SU-DHL-6 (cell line): Measurements from ENCODE around the gene TMEM52.

ENCODE experiments used
- H2AFZ ChIP-seq: fragments of 200-600 bp; sonication (generic); 2 replicates; pipeline ENCODE4 v1.6.1; 2014; ENCODE audit warnings: low read depth, mild to moderate bottlenecking, moderate library complexity, mixed read lengths, antibody characterized with exemption, low read length; ENCODE audit not compliant: severe bottlenecking
- H3F3A ChIP-seq: fragments of 200-600 bp; shearing (Covaris generic); 2 replicates; pipeline ENCODE4 v1.6.0; 2016; ENCODE audit warnings: antibody characterized with exemption, mild to moderate bottlenecking; ENCODE audit not compliant: insufficient read depth
- H3K27ac ChIP-seq: fragments of 200-600 bp; sonication (generic); 2 replicates; pipeline ENCODE4 v1.5.1; 2016; ENCODE audit warnings: low read depth, mild to moderate bottlenecking, low read length, moderate library complexity, mixed read lengths
- H3K27me3 ChIP-seq: fragments of 200-600 bp; sonication (generic), shearing (Covaris generic); 2 replicates; pipeline ENCODE4 v1.6.0; 2014; ENCODE audit warnings: mild to moderate bottlenecking, low read length
- H3K36me3 ChIP-seq: fragments of 200-600 bp; sonication (generic); 2 replicates; pipeline ENCODE4 v1.6.1; 2014; ENCODE audit warnings: mild to moderate bottlenecking, low read length, mixed read lengths
- H3K4me2 ChIP-seq: fragments of 300-600, 200-600 bp; shearing (Covaris generic), sonication (generic); 2 replicates; pipeline ENCODE4 v1.6.0; 2014; ENCODE audit warnings: low read length, low read depth, mild to moderate bottlenecking; ENCODE audit not compliant: poor library complexity, severe bottlenecking
- H3K4me3 ChIP-seq: fragments of 200-600 bp; sonication (generic); 2 replicates; pipeline ENCODE4 v1.5.1; 2014; ENCODE audit warnings: antibody characterized with exemption, low read length, mild to moderate bottlenecking, mixed read lengths; ENCODE audit not compliant: insufficient read depth, poor library complexity, severe bottlenecking
- H3K79me2 ChIP-seq: fragments of 200-600 bp; sonication (generic); 2 replicates; pipeline ENCODE4 v1.6.1; 2014; ENCODE audit warnings: mild to moderate bottlenecking, low read length, moderate library complexity; ENCODE audit not compliant: insufficient read depth
- H3K9ac ChIP-seq: fragments of 200-600 bp; sonication (generic); 2 replicates; pipeline ENCODE4 v1.7.0; 2014; ENCODE audit warnings: mild to moderate bottlenecking, low read length
- H3K9me2 ChIP-seq: fragments of 200-600 bp; sonication (generic); replicated peaks from 2 replicates; pipeline ENCODE4 v1.6.1; 2014; ENCODE audit warnings: low read length; ENCODE audit not compliant: insufficient read depth
- H3K9me3 ChIP-seq: fragments of 200-600 bp; sonication (generic); 2 replicates; pipeline ENCODE4 v1.6.1; 2014; ENCODE audit warnings: low read length, mixed read lengths; ENCODE audit not compliant: insufficient read depth
- H4K20me1 ChIP-seq: fragments of 200-600 bp; sonication (generic); 2 replicates; pipeline ENCODE4 v1.6.1; 2014; ENCODE audit warnings: low read depth, mild to moderate bottlenecking, antibody characterized with exemption, low read length, moderate library complexity, mixed read lengths
- EZH2phosphoT487 ChIP-seq: fragments of 200-600 bp; sonication (generic), shearing (Covaris generic); conservative IDR thresholded peaks from 2 replicates; pipeline ENCODE4 v1.6.1; 2018; ENCODE audit warnings: mild to moderate bottlenecking, antibody characterized with exemption, low read length, moderate library complexity, mixed read lengths
- TF ChIP-seq, protein P1 (sequence below): fragments of 200-600 bp; sonication (generic); IDR thresholded peaks from one replicate; pipeline ENCODE4 v1.5.1; 2017; ENCODE audit warnings: antibody characterized with exemption, mild to moderate bottlenecking, low read length, moderate library complexity; ENCODE audit not compliant: insufficient read depth, poor library complexity, severe bottlenecking

Gene TMEM52

DNA sequence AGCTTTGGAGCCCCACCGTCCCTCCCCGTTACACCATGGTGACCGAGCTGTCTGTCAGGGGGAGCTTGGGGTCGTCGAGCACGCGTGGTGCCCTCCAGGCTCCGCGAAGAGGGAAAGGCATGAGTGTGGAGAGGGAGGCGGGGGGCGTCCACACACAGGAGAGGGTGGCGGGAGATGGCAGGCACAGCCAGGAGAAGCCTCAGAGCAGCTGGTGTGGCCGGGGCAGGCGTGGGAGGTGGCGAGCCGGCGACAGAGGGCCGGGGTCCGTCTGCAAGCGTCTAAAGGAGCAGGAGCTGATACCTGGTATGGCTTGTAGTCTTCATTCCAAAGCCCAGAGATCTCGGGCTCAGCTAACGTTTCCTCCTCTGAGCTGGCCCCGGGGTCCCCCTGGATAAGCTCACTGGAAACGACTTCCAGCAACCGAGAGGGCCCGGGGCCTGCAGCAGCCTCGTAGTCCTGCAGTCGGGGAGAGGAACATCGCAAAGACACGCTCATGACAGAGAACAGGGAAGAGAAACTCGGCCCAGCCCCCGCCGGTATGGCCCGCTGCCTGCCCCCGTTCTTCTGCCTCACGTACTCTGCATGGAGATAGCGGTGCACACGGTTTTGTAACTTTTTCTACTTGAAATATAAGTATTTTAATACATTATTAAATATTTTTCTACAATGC lies 47.1 kb upstream of the TMEM52 start:
- H3K27ac ChIP-seq: no peak overlapping the region
- H3K79me2 ChIP-seq: no peaks in the 10 kb centered on the region
- H3K4me3 ChIP-seq: no peak overlapping the region
- H3K9ac ChIP-seq: no peak overlapping the region
- no peaks in the 10 kb centered on the region for H3K27me3 ChIP-seq
- no peaks in the 10 kb centered on the region for H3F3A ChIP-seq
- no peaks in the 10 kb centered on the region for H4K20me1 ChIP-seq
- no peaks in the 10 kb centered on the region for H3K36me3 ChIP-seq
- H3K9me3 ChIP-seq: no peaks in the 10 kb centered on the region
- TF ChIP-seq EZH2phosphoT487: no peak
- TF ChIP-seq, protein P1, sequence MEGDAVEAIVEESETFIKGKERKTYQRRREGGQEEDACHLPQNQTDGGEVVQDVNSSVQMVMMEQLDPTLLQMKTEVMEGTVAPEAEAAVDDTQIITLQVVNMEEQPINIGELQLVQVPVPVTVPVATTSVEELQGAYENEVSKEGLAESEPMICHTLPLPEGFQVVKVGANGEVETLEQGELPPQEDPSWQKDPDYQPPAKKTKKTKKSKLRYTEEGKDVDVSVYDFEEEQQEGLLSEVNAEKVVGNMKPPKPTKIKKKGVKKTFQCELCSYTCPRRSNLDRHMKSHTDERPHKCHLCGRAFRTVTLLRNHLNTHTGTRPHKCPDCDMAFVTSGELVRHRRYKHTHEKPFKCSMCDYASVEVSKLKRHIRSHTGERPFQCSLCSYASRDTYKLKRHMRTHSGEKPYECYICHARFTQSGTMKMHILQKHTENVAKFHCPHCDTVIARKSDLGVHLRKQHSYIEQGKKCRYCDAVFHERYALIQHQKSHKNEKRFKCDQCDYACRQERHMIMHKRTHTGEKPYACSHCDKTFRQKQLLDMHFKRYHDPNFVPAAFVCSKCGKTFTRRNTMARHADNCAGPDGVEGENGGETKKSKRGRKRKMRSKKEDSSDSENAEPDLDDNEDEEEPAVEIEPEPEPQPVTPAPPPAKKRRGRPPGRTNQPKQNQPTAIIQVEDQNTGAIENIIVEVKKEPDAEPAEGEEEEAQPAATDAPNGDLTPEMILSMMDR: no peak
- H3K9me2 ChIP-seq: no peaks in the 10 kb centered on the region
- no peak overlapping the region for H3K4me2 ChIP-seq
- H2AFZ ChIP-seq: no peak overlapping the region

DNA sequence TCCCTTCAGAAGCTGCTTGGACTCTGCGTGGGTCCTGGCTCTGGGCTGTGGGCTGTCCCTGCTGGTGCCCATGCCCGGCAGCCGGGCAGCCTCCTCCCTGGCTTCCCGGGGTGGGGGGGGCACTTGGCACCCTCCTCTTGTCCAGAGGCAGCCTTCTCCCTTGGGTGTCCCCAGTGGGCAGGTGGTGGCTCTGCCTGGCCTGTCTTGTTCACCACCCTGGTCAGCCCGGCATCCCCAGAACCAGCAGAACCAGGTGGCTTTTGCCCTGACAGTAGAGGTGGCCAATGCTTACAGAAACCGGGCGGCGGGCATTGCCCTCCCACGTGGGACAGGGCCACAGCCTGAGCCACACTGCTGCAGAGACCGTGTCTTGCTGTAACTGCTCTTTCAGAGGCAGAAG lies 46.5 kb upstream of the TMEM52 start:
- Histone ChIP-seq H3K9me2 (no peaks in the 10 kb centered on the region), H2AFZ (no peak overlapping the region), H3F3A (no peaks in the 10 kb centered on the region), H4K20me1 (no peaks in the 10 kb centered on the region), H3K4me2 (no peak overlapping the region), H3K79me2 (no peaks in the 10 kb centered on the region), H3K9me3 (no peaks in the 10 kb centered on the region), H3K4me3 (no peak overlapping the region), H3K27me3 (no peaks in the 10 kb centered on the region), H3K36me3 (no peaks in the 10 kb centered on the region), H3K9ac (no peak overlapping the region), H3K27ac (no peak overlapping the region)
- TF ChIP-seq EZH2phosphoT487: no peak
- TF ChIP-seq, protein P1: no peak

DNA sequence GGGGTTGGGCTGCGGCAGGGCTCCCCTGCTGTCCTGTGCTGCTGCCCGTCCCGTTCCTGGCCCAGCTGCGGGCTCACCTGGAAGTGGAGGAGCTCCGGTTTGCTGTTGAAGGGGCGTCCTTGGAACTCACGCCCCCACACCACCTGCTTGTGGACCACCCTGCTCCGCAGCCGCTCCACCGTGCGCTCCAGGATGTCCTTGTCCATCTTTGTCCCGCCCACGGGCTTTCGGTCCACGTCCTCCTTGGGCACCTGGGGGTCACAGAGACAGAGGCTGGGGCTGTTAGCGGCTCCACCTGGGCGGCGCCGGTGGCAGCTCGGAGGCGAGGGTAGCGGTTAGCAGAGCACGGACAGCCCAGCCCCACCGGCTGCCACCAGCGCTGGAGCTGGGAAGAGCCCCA lies 45.7 kb upstream of the TMEM52 start:
- Histone ChIP-seq H3K27ac (no peak overlapping the region), H3K9me3 (no peaks in the 10 kb centered on the region), H3K36me3 (no peaks in the 10 kb centered on the region), H3K79me2 (no peaks in the 10 kb centered on the region), H3K4me3 (no peak overlapping the region), H3K9ac (no peak overlapping the region), H2AFZ (no peak overlapping the region), H3K4me2 (no peak overlapping the region), H4K20me1 (no peaks in the 10 kb centered on the region), H3K9me2 (no peaks in the 10 kb centered on the region), H3K27me3 (no peaks in the 10 kb centered on the region), H3F3A (no peaks in the 10 kb centered on the region)
- TF ChIP-seq, protein P1: no peak
- no peak for TF ChIP-seq EZH2phosphoT487
